Keratinocyte (primary cell): ENCODE measurements around the gene C21orf58. TPM values are rescaled to one million over a fixed set of nuclear protein-coding genes. Genes with fewer than 3 reads are reported as not detected.

Experiments used
- DNase-seq: peaks from one replicate; pipeline ENCODE4 v3.0.0-alpha.2; 2011; ENCODE audit warnings: low read depth, missing footprints, low spot score
- FAIRE-seq: peaks from 2 replicates; lab custom pipeline; 2011; peaks lifted over from hg19 to GRCh38; lab: Jason Lieb, UNC
- H2AFZ ChIP-seq: 2 replicates; pipeline ENCODE4 v1.6.0; 2012; ENCODE audit warnings: low read length, control low read depth, inconsistent platforms; ENCODE audit not compliant: control insufficient read depth
- H3K27ac ChIP-seq: 2 replicates; pipeline ENCODE4 v1.5.1; 2011; ENCODE audit warnings: low read length; ENCODE audit not compliant: control insufficient read depth, insufficient read depth
- H3K27me3 ChIP-seq: 3 replicates; pipeline ENCODE4 v1.6.0; 2011; ENCODE audit warnings: low read length; ENCODE audit not compliant: control insufficient read depth, insufficient read depth; ENCODE audit errors: extremely low read depth
- H3K36me3 ChIP-seq, 2 experiments: 2 replicates in 1 of 2; 3 replicates in 1 of 2; pipeline ENCODE4 v1.5.1; 2011; ENCODE audit warnings: low read length in 2 of 2, mild to moderate bottlenecking in 1 of 2; ENCODE audit not compliant: control insufficient read depth in 2 of 2, insufficient read depth in 2 of 2; ENCODE audit errors: extremely low read depth in 1 of 2
- H3K4me1 ChIP-seq: 3 replicates; pipeline ENCODE4 v1.5.1; 2011; ENCODE audit warnings: low read length; ENCODE audit not compliant: control insufficient read depth, insufficient read depth; ENCODE audit errors: extremely low read depth
- H3K4me2 ChIP-seq: 3 replicates; pipeline ENCODE4 v1.6.0; 2011; ENCODE audit warnings: low read depth, low read length; ENCODE audit not compliant: control insufficient read depth, insufficient read depth; ENCODE audit errors: extremely low read depth
- H3K4me3 ChIP-seq, 3 experiments: fragments of 200-600 bp in 1 of 3; sonication (generic) in 1 of 3; 2 replicates in 2 of 3; 3 replicates in 1 of 3; pipeline ENCODE4 v1.5.1; 2011 to 2016; ENCODE audit warnings: low read length in 3 of 3, mild to moderate bottlenecking in 3 of 3, control low read depth in 2 of 3, inconsistent platforms in 1 of 3, low read depth in 1 of 3, mixed read lengths in 1 of 3, mixed run types in 1 of 3, moderate library complexity in 1 of 3; ENCODE audit not compliant: control insufficient read depth in 2 of 3, insufficient read depth in 2 of 3; ENCODE audit errors: extremely low read depth in 1 of 3
- H3K79me2 ChIP-seq: 2 replicates; pipeline ENCODE4 v1.6.0; 2012; ENCODE audit warnings: low read length; ENCODE audit not compliant: control insufficient read depth, insufficient read depth
- H3K9ac ChIP-seq: 3 replicates; pipeline ENCODE4 v1.6.0; 2011; ENCODE audit warnings: low read length; ENCODE audit not compliant: control insufficient read depth, insufficient read depth; ENCODE audit errors: extremely low read depth
- H3K9me1 ChIP-seq: 3 replicates; pipeline ENCODE4 v1.6.0; 2011; ENCODE audit warnings: low read length; ENCODE audit not compliant: control insufficient read depth, insufficient read depth; ENCODE audit errors: extremely low read depth
- H3K9me3 ChIP-seq: 2 replicates; pipeline ENCODE4 v1.5.1; 2012; ENCODE audit warnings: low read depth, low read length; ENCODE audit not compliant: control insufficient read depth
- H4K20me1 ChIP-seq: 3 replicates; pipeline ENCODE4 v1.6.0; 2011; ENCODE audit warnings: low read length; ENCODE audit not compliant: control insufficient read depth, insufficient read depth; ENCODE audit errors: extremely low read depth
- CTCF ChIP-seq, 3 experiments: IDR thresholded peaks in 1 of 3; conservative IDR thresholded peaks in 1 of 3; optimal IDR thresholded peaks in 1 of 3; 2 replicates in 2 of 3; 3 replicates in 1 of 3; pipeline versions ENCODE3 to v1.5.1; 2011; ENCODE audit warnings: low read length in 3 of 3, mild to moderate bottlenecking in 3 of 3, moderate library complexity in 2 of 3, control low read depth in 1 of 3, inconsistent platforms in 1 of 3; ENCODE audit not compliant: insufficient read depth in 2 of 3; ENCODE audit errors: extremely low read depth in 1 of 3
- EZH2 ChIP-seq: IDR thresholded peaks from one replicate; pipeline ENCODE4 v1.6.1; 2012; ENCODE audit warnings: inconsistent platforms, mild to moderate bottlenecking, low read length, moderate library complexity
- dilution Hi-C: fragments of 300-500 bp; cut with MboI; formaldehyde crosslinking; loops from one replicate; pipeline ENCODE4 v1.7.0; 2020; ENCODE audit warnings: low sequenced_read_pairs; ENCODE audit not compliant: extremely low pct_ligation_motif_present
- polyA plus RNA-seq, 5 experiments: library from polyadenylated mRNA; depleted of rRNA in 3 of 5; stranded (reverse) in 3 of 5; stranded (forward) in 1 of 5; unstranded in 1 of 5; fragments of >200 nt; gene quantifications; 1 replicate in 1 of 5; 2 replicates in 3 of 5; 3 replicates in 1 of 5; pipeline versions ENCODE4 v1.2.1 to v1.2.3, GENCODE V29; 2011 to 2012; ENCODE audit warnings: missing spikeins in 2 of 5, low read depth in 1 of 5, low replicate concordance in 1 of 5

Gene C21orf58
- polyA plus RNA-seq, 1 donor (not counting 4 experiments of a cell fraction or from before 2014, with no cell fraction given): 1.2 TPM

- no peak overlapping the region for H3K27ac ChIP-seq
- no peak overlapping the region for H2AFZ ChIP-seq
- H3K9me1 ChIP-seq: no peaks in the 10 kb centered on the region
- H3K4me1 ChIP-seq: no peaks in the 10 kb centered on the region
- dilution Hi-C loops: no loop called here
- no peak overlapping the region for H3K9ac ChIP-seq
- FAIRE-seq (no peak), DNase-seq (no peak)
- peaks cover 42 to 52% of the 10 kb centered on the region in 2 experiments for H3K36me3 ChIP-seq
- H3K27me3 ChIP-seq: no peaks in the 10 kb centered on the region
- no peaks in the 10 kb centered on the region for H4K20me1 ChIP-seq
- H3K79me2 ChIP-seq: no peaks in the 10 kb centered on the region
- H3K9me3 ChIP-seq: no peaks in the 10 kb centered on the region
- H3K4me2 ChIP-seq: no peak overlapping the region
- TF ChIP-seq EZH2: no peak
- no peak for TF ChIP-seq CTCF (optimal IDR thresholded peaks at IDR 0.05 in 1 of 3, IDR thresholded peaks at IDR 0.05 in 1 of 3, conservative IDR thresholded peaks at IDR 0.05 in 1 of 3; ENCODE audit: extremely low read depth in 1 of 3, insufficient read depth in 2 of 3, low read length in 3 of 3)
- no peak overlapping the region for H3K4me3 ChIP-seq
These were observed 70.8 kb downstream of the C21orf58 start for GRCh38 chr21:46252840-46253239.

Other genes with a start within 250 kb of the C21orf58 start
- 0.03 to 0.41 TPM (median 0.12 TPM) in 3 replicates for gene COL6A2, start 225.8 kb downstream of the C21orf58 start, polyA plus RNA-seq
- gene FTCD, start 168.3 kb downstream of the C21orf58 start, polyA plus RNA-seq: 0.08 TPM in 1 of 3 replicates, not detected in the others
- gene SPATC1L, start 139.4 kb downstream of the C21orf58 start, polyA plus RNA-seq: 0.79 to 4.5 TPM (median 1.3 TPM) in 3 replicates
- 105 to 136 TPM (median 134 TPM) in 3 replicates for gene LSS, start 95.1 kb downstream of the C21orf58 start, polyA plus RNA-seq
- gene MCM3AP, start 38.3 kb downstream of the C21orf58 start, polyA plus RNA-seq: 27.9 to 42.3 TPM (median 34.3 TPM) in 3 replicates
- 16.2 to 23.5 TPM (median 20.8 TPM) in 3 replicates for gene YBEY, start 37.5 kb downstream of the C21orf58 start, polyA plus RNA-seq
- gene PCNT, start 286 bp upstream of the C21orf58 start, polyA plus RNA-seq: 7.6 to 9.8 TPM (median 8.9 TPM) in 3 replicates
- gene DIP2A, start 135.0 kb upstream of the C21orf58 start, polyA plus RNA-seq: 35.4 to 41.6 TPM (median 36.2 TPM) in 3 replicates